Panc1 (cell line): ENCODE measurements around the gene METTL23. TPM values are rescaled to one million over a fixed set of nuclear protein-coding genes. Genes with fewer than 3 reads are reported as not detected.
"Not testable (repeated sequence)": the region's sequence is repeated elsewhere in the genome, so short reads cannot be mapped to it uniquely, and the experiment has no call there.

Experiments used
- ATAC-seq: fragments of 200-7000 bp; cut with Tn5 transposase; 2 replicates; pipeline ENCODE4 v1.9.1; 2020; ENCODE audit warnings: mild to moderate bottlenecking, moderate library complexity
- BruUV-seq: library from RNA; stranded (reverse); fragments of 400-500 nt; replicated peaks from 2 replicates; lab custom pipeline; 2021; lab: Mats Ljungman, UMichigan
- CTCF ChIA-PET: fragments of 300-600 bp; sonication (Branson Sonifier 250); formaldehyde crosslinking; loops from one replicate; lab custom pipeline; 2022; ENCODE audit warnings: antibody characterized with exemption; lab: Charles Lee
- POLR2A ChIA-PET: fragments of 300-600 bp; sonication (Branson Sonifier 250); formaldehyde crosslinking; loops from one replicate; lab custom pipeline; 2022; ENCODE audit warnings: antibody characterized with exemption; lab: Charles Lee
- DNase-seq: peaks from one replicate; pipeline ENCODE4 v3.0.0-alpha.2; 2010; ENCODE audit warnings: low read depth, low spot score
- H3K27ac ChIP-seq: 2 replicates; pipeline ENCODE4 v1.5.1; 2011; ENCODE audit warnings: mild to moderate bottlenecking, low read length, inconsistent platforms
- H3K27me3 ChIP-seq: fragments of 200-500 bp; sonication (Bioruptor generic); 2 replicates; pipeline ENCODE4 v1.6.0; 2014; ENCODE audit warnings: low read length, inconsistent platforms; ENCODE audit not compliant: control insufficient read depth, insufficient read depth
- H3K36me3 ChIP-seq: fragments of 200-500 bp; sonication (Bioruptor generic); 2 replicates; pipeline ENCODE4 v1.5.1; 2014; ENCODE audit warnings: inconsistent platforms, mild to moderate bottlenecking, low read length, moderate library complexity; ENCODE audit not compliant: control insufficient read depth, insufficient read depth
- H3K4me1 ChIP-seq: 2 replicates; pipeline ENCODE4 v1.5.1; 2011; ENCODE audit warnings: inconsistent platforms, mild to moderate bottlenecking, low read length, moderate library complexity; ENCODE audit not compliant: control insufficient read depth, insufficient read depth
- H3K4me3 ChIP-seq, 2 experiments: 2 replicates each; pipeline ENCODE4 v1.5.1; 2011 to 2012; ENCODE audit warnings: low read depth in 2 of 2, low read length in 2 of 2, mild to moderate bottlenecking in 2 of 2, inconsistent platforms in 1 of 2, moderate library complexity in 1 of 2
- H3K9me3 ChIP-seq: fragments of 200-500 bp; sonication (Bioruptor generic); 2 replicates; pipeline ENCODE4 v1.5.1; 2014; ENCODE audit warnings: low read depth, mild to moderate bottlenecking, inconsistent platforms, low read length, moderate library complexity; ENCODE audit not compliant: control insufficient read depth, insufficient read depth
- CTCF ChIP-seq: fragments of 450-650 bp; IDR thresholded peaks from 2 replicates; pipeline ENCODE4 v1.5.1; 2017; ENCODE audit warnings: mild to moderate bottlenecking
- POLR2AphosphoS5 ChIP-seq: IDR thresholded peaks from 2 replicates; pipeline ENCODE4 v1.6.1; 2012; ENCODE audit warnings: mild to moderate bottlenecking, low read depth, low read length, moderate library complexity
- SIN3A ChIP-seq: IDR thresholded peaks from 2 replicates; pipeline ENCODE4 v1.6.1; 2012; ENCODE audit warnings: low read depth, mild to moderate bottlenecking, low read length, moderate library complexity, borderline replicate concordance; ENCODE audit not compliant: insufficient read depth
- TCF7L2 ChIP-seq: IDR thresholded peaks from 2 replicates; pipeline ENCODE4 v1.6.1; 2011; ENCODE audit warnings: mild to moderate bottlenecking, low read depth, low read length, inconsistent platforms
- in situ Hi-C: cut with HindIII; loops from 2 replicates; pipeline ENCODE4 v1.10.0; 2016; ENCODE audit warnings: low sequenced_read_pairs, low pct_unique_long_range_greater_than_20kb
- intact Hi-C: fragments of 100-400 bp; cut with micrococcal nuclease; formaldehyde crosslinking; loops from one replicate; pipeline ENCODE4 v1.10.0; 2022; ENCODE audit not compliant: unreplicated experiment
- total RNA-seq: library from RNA; stranded (reverse); gene quantifications from one replicate; pipeline ENCODE4 v1.2.1, GENCODE V29; 2021; ENCODE audit not compliant: unreplicated experiment
- TF ChIP-seq, protein P1 (sequence below), 2 experiments: IDR thresholded peaks; 2 replicates each; pipeline ENCODE4 v1.6.1; 2011 to 2012; ENCODE audit warnings: low read depth in 2 of 2, control low read depth in 1 of 2, low read length in 1 of 2, mild to moderate bottlenecking in 1 of 2, moderate library complexity in 1 of 2; ENCODE audit not compliant: insufficient read depth in 1 of 2

METTL23 gene
- total RNA-seq, 1 experiment from 2014 or later: 42.8 TPM

- ChIA-PET CTCF (interaction anchor here (0.6 to 1.1 kb wide), 2 partner anchors 15 to 26 kb away, joined by 3 to 7 read pairs; no protein-coding TSS in a partner anchor), POLR2A (interaction anchor here (0.6 to 0.7 kb wide), 2 partner anchors 15 to 143 kb away, joined by 3 to 7 read pairs; no protein-coding TSS in a partner anchor)
- Histone ChIP-seq H3K27ac (peak overlapping the region; percentile 77), H3K4me1 (peaks cover 30% of the 10 kb centered on the region), H3K4me3 (peak overlapping the region; percentile 58 to 63)
- DNase-seq, H3K36me3 ChIP-seq, H3K27me3 ChIP-seq, in situ Hi-C loops, H3K9me3 ChIP-seq, BruUV-seq, intact Hi-C loops: not testable (repeated sequence)
- peak; percentile 35 for ATAC-seq
- 0 out of 2 replicates have a peak, but pooled peaks have one; percentile 16 for TF ChIP-seq SIN3A
Observed at GRCh38 chr17:76709951-76710862, 16.4 kb upstream of the METTL23 start.

GRCh38 chr17:76710863-76711611 is 15.6 kb upstream of the METTL23 start, which contains the start of gene MXRA7:
Gene MXRA7, minus strand, starts transcription at chr17:76710965. Its CDS starts 19 bp downstream, at chr17:76710946.
- peak within 1 kb of the TSS; percentile 77 for H3K27ac ChIP-seq
- H3K4me3 ChIP-seq: peak within 1 kb of the TSS; percentile 58 to 63
- in situ Hi-C loops (no loop called here), intact Hi-C loops (no loop called here)
- no peaks in the 10 kb centered on the region for H3K9me3 ChIP-seq
- H3K27me3 ChIP-seq: no peaks in the 10 kb centered on the region
- TF ChIP-seq POLR2AphosphoS5 (peak; percentile 45; the same call in 1 of the 2 replicates), SIN3A (0 out of 2 replicates have a peak, but pooled peaks have one; percentile 19), TCF7L2 (no peak; the same call in 1 of the 2 replicates), CTCF (no peak)
- TF ChIP-seq, protein P1, sequence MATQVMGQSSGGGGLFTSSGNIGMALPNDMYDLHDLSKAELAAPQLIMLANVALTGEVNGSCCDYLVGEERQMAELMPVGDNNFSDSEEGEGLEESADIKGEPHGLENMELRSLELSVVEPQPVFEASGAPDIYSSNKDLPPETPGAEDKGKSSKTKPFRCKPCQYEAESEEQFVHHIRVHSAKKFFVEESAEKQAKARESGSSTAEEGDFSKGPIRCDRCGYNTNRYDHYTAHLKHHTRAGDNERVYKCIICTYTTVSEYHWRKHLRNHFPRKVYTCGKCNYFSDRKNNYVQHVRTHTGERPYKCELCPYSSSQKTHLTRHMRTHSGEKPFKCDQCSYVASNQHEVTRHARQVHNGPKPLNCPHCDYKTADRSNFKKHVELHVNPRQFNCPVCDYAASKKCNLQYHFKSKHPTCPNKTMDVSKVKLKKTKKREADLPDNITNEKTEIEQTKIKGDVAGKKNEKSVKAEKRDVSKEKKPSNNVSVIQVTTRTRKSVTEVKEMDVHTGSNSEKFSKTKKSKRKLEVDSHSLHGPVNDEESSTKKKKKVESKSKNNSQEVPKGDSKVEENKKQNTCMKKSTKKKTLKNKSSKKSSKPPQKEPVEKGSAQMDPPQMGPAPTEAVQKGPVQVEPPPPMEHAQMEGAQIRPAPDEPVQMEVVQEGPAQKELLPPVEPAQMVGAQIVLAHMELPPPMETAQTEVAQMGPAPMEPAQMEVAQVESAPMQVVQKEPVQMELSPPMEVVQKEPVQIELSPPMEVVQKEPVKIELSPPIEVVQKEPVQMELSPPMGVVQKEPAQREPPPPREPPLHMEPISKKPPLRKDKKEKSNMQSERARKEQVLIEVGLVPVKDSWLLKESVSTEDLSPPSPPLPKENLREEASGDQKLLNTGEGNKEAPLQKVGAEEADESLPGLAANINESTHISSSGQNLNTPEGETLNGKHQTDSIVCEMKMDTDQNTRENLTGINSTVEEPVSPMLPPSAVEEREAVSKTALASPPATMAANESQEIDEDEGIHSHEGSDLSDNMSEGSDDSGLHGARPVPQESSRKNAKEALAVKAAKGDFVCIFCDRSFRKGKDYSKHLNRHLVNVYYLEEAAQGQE (IDR thresholded peaks at IDR 0.05; ENCODE audit: insufficient read depth in 1 of 2, low read depth in 2 of 2, low read length in 1 of 2): no peak
- peaks cover 32% of the 10 kb centered on the region for H3K4me1 ChIP-seq
- ATAC-seq (peak; percentile 86), DNase-seq (no peak)
- ChIA-PET POLR2A (interaction anchor here (0.5 to 1.0 kb wide), 5 partner anchors 14 to 284 kb away, joined by 3 to 7 read pairs (median 4); no protein-coding TSS in a partner anchor), CTCF (interaction anchor here (0.6 kb wide), 2 partner anchors 16 to 111 kb away, joined by 7 read pairs; no protein-coding TSS in a partner anchor)
- no peaks in the 10 kb centered on the region for H3K36me3 ChIP-seq
- BruUV-seq: no TSS peak

DNA sequence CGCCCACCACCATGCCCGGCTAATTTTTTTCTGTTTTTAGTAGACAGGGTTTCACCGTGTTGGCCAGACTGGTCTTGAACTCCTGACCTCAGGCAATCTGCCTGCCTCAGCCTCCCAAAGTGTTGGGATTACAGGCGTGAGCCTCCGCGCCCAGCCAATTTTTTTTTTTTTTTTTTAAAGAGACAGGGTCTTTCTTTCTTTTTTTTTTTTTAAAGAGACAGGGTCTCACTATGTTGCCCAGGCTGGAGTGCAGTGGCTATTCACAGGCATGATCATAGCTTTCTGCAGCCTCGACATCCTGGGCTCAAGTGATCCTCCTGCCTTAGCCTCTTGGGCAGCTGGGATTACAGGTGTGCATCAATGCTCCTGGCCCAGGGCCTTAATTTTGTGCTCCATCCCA is 14.3 kb upstream of the METTL23 start:
- H3K9me3 ChIP-seq: not testable (repeated sequence)

More for the DNA sequence above, 14.3 kb upstream of the METTL23 start:
- ATAC-seq, H3K36me3 ChIP-seq, intact Hi-C loops, H3K4me3 ChIP-seq, H3K27ac ChIP-seq, H3K27me3 ChIP-seq, DNase-seq, in situ Hi-C loops, BruUV-seq: not testable (repeated sequence)
- CTCF ChIA-PET: interaction anchor here (0.7 to 1.1 kb wide), 2 partner anchors 31 to 155 kb away, joined by 3 read pairs; no protein-coding TSS in a partner anchor
- H3K4me1 ChIP-seq: peaks cover 32% of the 10 kb centered on the region
- POLR2A ChIA-PET: interaction anchor here (0.6 kb wide), 1 partner anchor 155 kb away, joined by 5 read pairs; no protein-coding TSS in a partner anchor
